Measurements from ENCODE around the gene VAV2. TPM values are rescaled to one million over a fixed set of nuclear protein-coding genes. Genes with fewer than 3 reads are reported as not detected.
A peak's percentile ranks its signal among the peaks of the same experiment; 100 is the strongest.
"Not testable (repeated sequence)": the region's sequence is repeated elsewhere in the genome, so short reads cannot be mapped to it uniquely, and the experiment has no call there.

The VAV2 gene
- total RNA-seq, 1 donor from 2014 or later, result 9.1 TPM

GRCh38 chr9:133766234-133766633 lies 225.9 kb downstream of the VAV2 start:
- ATAC-seq, result not testable (repeated sequence)

- ATAC-seq, result no peak
Measured at GRCh38 chr9:133763272-133764183, 228.6 kb downstream of the VAV2 start.

GRCh38 chr9:133762488-133763271 lies 229.4 kb downstream of the VAV2 start:
- ATAC-seq, result no peak

- ATAC-seq, result no peak
Measured at GRCh38 chr9:133761641-133762248, 230.4 kb downstream of the VAV2 start.

GRCh38 chr9:133760713-133761290 lies 231.3 kb downstream of the VAV2 start:
- ATAC-seq, result no peak

- ATAC-seq, result peak; percentile 39
Measured at GRCh38 chr9:133759946-133760345, 232.2 kb downstream of the VAV2 start.

DNA sequence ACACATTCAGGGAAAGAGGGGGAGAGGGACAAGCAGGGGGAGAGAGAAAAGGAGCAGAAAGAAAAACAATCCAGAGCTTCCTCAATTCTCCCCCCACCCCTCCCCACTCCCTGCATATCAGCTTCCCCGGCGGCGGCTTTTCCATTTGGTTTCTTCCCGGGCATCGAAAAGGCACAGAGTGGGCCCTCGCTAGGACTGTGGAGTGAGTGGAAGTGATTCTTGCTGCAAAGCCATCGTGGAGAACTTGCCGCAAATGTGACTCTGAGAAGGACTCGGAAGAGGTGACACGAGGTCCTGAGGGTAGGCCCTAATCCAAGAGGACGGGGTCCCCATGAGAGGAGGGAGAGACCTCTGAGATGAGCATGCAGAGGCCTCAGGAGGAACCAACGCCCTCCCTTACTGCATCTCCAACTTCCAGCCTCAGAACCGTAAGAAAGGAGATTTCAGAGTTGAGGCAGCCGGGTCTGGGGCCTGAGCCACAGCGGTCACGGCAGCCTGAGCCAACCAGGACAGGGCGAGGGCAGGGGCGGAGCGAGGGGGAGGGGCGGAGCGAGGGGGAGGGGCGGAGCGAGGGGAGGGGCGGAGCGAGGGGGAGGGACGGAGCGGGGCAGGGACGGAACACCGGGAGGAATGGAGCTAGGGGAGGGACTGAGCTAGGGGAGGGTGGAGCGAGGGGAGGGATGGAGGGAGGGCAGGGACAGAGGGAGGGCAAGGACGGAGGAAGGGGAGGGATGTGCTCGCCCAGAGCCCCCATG lies 232.8 kb downstream of the VAV2 start:
- ATAC-seq, result peak; percentile 10

DNA sequence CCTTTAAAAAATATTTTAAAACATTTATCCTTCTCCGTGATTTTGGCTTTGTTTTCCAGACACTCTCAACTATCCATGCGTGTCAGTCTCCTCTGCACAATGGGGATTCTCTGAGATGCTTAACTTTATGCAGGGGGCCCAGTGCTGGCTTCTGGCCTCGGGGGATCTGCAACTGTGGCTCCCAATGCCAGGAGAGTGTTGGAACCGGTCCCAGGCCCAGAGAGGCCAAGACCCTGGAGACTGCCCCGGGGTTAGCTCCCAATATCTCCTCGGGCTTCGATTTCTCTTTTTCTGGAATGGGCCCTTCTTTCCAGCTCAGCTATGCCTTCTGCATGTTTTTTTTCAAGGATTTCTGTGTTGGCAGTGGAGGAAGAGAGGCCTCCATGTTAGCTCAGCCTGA lies 233.9 kb downstream of the VAV2 start:
- ATAC-seq, result no peak

DNA sequence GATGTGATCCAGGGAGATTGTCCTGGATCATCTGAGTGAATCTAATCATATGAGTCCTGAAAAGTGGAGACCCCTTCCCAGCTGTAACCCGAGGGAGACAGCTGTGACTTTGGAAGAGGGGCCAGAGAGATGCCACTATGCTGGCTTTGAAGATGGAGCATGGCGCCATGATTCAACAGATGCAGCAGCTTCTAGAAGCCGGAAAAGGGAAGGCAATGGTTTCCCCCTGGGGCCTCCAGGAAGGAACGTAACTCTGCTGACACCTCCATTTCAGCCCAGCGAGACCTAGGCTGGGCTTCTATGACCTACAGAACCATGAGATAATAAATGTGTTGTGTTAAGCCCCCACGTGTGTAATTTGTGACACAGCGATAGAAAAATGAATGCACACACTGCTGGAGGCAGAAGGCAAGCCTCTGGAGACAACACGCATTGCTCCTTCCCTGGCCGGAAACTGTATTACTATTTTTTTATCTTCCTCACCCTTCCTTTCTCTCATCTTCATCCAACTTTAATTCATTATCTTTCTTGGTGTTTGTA lies 237.4 kb downstream of the VAV2 start:
- ATAC-seq, result no peak

DNA sequence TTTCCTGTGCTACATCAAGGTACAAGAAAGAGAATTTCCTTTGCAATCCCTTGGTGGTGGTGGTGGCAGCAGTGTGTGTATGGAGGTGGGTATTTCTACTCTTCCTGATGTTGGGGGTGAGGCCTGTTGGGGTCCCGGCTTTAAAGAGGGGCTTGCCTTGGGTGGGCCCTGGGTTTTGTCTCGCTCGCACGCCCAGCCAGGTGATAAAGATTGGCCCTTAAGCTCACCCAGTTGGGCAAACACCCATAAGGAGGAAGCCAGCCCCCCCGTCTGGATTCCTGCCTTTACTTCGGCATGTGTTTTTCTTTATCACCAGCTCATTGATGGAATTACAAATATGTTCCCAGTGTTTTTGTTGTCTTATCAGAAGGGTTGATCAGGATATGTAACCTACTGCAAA lies 237.9 kb downstream of the VAV2 start:
- ATAC-seq, result no peak

- ATAC-seq, result no peak
Measured at GRCh38 chr9:133752739-133753446, 239.2 kb downstream of the VAV2 start.

GRCh38 chr9:133750982-133751649 lies 241.0 kb downstream of the VAV2 start:
- ATAC-seq, result no peak

GRCh38 chr9:133747309-133747708 lies 244.8 kb downstream of the VAV2 start:
- no peak for ATAC-seq

DNA sequence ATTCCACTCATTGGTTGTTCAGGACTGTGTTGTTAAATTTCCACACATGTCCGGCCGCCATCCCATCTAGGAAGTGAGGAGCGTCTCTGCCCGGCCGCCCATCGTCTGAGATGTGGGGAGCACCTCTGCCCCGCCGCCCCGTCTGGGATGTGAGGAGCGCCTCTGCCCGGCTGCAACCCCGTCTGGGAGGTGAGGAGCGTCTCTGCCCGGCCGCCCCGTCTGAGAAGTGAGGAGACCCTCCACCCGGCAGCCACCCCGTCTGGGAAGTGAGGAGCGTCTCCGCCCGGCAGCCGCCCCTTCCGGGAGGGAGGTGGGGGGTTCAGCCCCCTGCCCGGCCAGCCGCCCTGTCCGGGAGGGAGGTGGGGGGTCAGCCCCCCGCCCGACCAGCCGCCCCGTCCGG lies 247.6 kb downstream of the VAV2 start:
- not testable (repeated sequence) for ATAC-seq

- peak; percentile 81 for ATAC-seq
Measured at GRCh38 chr9:133742849-133743444, 249.2 kb downstream of the VAV2 start.

GRCh38 chr9:133742251-133742650 lies 249.9 kb downstream of the VAV2 start:
- ATAC-seq, result no peak

GRCh38 chr9:133741716-133742115 lies 250.4 kb downstream of the VAV2 start:
- ATAC-seq, result no peak

DNA sequence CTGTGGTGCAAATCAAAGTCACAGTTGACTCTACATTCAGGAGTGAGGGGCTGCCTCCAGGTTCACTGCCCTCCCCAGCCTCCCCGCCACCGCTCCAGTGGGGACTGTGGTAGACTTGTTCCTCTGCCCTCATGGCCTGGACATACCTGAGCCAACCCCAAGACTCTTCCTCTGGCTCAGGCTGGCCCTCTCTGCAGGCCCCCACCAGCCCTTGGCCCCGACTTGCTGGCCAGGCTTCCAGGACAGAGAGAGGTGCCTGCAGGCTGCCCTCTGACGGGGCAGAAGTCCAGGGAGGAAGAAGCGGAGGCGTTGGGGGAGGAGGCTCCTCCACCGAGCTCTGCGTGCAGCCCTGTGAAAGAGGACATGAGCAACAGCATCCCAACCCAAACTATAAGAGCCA lies 251.2 kb downstream of the VAV2 start:
- no peak for ATAC-seq

DNA sequence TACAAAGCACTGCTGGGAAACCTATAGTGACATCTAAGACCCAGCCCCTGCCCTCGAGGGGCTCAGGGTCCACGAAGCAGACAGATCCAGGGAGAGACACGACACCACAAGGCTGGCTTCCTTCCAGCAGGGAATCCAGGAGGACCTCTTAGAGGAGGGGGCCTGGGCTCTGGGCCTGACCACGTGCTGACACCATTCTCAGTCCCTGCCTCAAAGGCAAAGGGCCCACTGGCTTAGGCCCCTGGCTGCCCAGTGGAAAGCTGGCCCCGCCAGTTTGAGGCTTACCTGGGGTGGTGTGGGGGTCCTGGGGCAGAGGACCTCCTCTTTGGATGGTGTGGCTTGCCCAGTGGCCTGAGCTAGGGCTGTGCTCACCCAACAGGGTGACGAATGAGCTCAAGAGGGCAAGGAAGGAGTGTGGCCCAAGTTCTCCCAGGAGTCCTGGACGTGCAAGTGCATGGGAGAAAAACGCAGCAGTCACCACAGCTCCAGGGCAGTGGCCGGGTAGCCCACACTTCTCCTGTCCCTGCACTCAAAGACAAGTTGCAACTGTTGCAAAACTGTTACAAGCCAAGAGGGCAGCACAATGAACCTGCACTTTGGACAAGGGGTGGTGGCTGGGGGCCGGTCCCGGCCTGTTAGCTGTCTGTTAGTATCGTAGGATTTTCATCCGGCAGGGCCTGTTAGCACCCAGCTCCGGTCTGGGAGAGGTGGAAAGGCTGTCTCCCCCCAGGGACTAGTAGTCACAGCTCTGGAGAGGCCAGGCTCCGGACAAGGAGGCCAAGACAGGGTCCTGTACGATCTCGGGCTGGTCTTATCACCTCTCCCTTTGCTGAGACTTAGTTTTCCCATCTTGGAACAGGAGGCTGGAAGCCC lies 252.5 kb downstream of the VAV2 start:
- ATAC-seq, result no peak

All from esophagus mucosa (tissue), 1 donor.